SU-DHL-6 (cell line): Measurements from ENCODE around the gene HOXC10.

Source experiments
- H2AFZ ChIP-seq: fragments of 200-600 bp; sonication (generic); 2 replicates; pipeline ENCODE4 v1.6.1; 2014; ENCODE audit warnings: low read depth, mild to moderate bottlenecking, moderate library complexity, mixed read lengths, antibody characterized with exemption, low read length; ENCODE audit not compliant: severe bottlenecking
- H3F3A ChIP-seq: fragments of 200-600 bp; shearing (Covaris generic); 2 replicates; pipeline ENCODE4 v1.6.0; 2016; ENCODE audit warnings: antibody characterized with exemption, mild to moderate bottlenecking; ENCODE audit not compliant: insufficient read depth
- H3K27ac ChIP-seq: fragments of 200-600 bp; sonication (generic); 2 replicates; pipeline ENCODE4 v1.5.1; 2016; ENCODE audit warnings: low read depth, mild to moderate bottlenecking, low read length, moderate library complexity, mixed read lengths
- H3K27me3 ChIP-seq: fragments of 200-600 bp; sonication (generic), shearing (Covaris generic); 2 replicates; pipeline ENCODE4 v1.6.0; 2014; ENCODE audit warnings: mild to moderate bottlenecking, low read length
- H3K36me3 ChIP-seq: fragments of 200-600 bp; sonication (generic); 2 replicates; pipeline ENCODE4 v1.6.1; 2014; ENCODE audit warnings: mild to moderate bottlenecking, low read length, mixed read lengths
- H3K4me2 ChIP-seq: fragments of 300-600, 200-600 bp; shearing (Covaris generic), sonication (generic); 2 replicates; pipeline ENCODE4 v1.6.0; 2014; ENCODE audit warnings: low read length, low read depth, mild to moderate bottlenecking; ENCODE audit not compliant: poor library complexity, severe bottlenecking
- H3K4me3 ChIP-seq: fragments of 200-600 bp; sonication (generic); 2 replicates; pipeline ENCODE4 v1.5.1; 2014; ENCODE audit warnings: antibody characterized with exemption, low read length, mild to moderate bottlenecking, mixed read lengths; ENCODE audit not compliant: insufficient read depth, poor library complexity, severe bottlenecking
- H3K79me2 ChIP-seq: fragments of 200-600 bp; sonication (generic); 2 replicates; pipeline ENCODE4 v1.6.1; 2014; ENCODE audit warnings: mild to moderate bottlenecking, low read length, moderate library complexity; ENCODE audit not compliant: insufficient read depth
- H3K9ac ChIP-seq: fragments of 200-600 bp; sonication (generic); 2 replicates; pipeline ENCODE4 v1.7.0; 2014; ENCODE audit warnings: mild to moderate bottlenecking, low read length
- H3K9me2 ChIP-seq: fragments of 200-600 bp; sonication (generic); replicated peaks from 2 replicates; pipeline ENCODE4 v1.6.1; 2014; ENCODE audit warnings: low read length; ENCODE audit not compliant: insufficient read depth
- H3K9me3 ChIP-seq: fragments of 200-600 bp; sonication (generic); 2 replicates; pipeline ENCODE4 v1.6.1; 2014; ENCODE audit warnings: low read length, mixed read lengths; ENCODE audit not compliant: insufficient read depth
- H4K20me1 ChIP-seq: fragments of 200-600 bp; sonication (generic); 2 replicates; pipeline ENCODE4 v1.6.1; 2014; ENCODE audit warnings: low read depth, mild to moderate bottlenecking, antibody characterized with exemption, low read length, moderate library complexity, mixed read lengths
- EZH2phosphoT487 ChIP-seq: fragments of 200-600 bp; sonication (generic), shearing (Covaris generic); conservative IDR thresholded peaks from 2 replicates; pipeline ENCODE4 v1.6.1; 2018; ENCODE audit warnings: mild to moderate bottlenecking, antibody characterized with exemption, low read length, moderate library complexity, mixed read lengths
- TF ChIP-seq, protein P1 (sequence below): fragments of 200-600 bp; sonication (generic); IDR thresholded peaks from one replicate; pipeline ENCODE4 v1.5.1; 2017; ENCODE audit warnings: antibody characterized with exemption, mild to moderate bottlenecking, low read length, moderate library complexity; ENCODE audit not compliant: insufficient read depth, poor library complexity, severe bottlenecking

HOXC10 gene

DNA sequence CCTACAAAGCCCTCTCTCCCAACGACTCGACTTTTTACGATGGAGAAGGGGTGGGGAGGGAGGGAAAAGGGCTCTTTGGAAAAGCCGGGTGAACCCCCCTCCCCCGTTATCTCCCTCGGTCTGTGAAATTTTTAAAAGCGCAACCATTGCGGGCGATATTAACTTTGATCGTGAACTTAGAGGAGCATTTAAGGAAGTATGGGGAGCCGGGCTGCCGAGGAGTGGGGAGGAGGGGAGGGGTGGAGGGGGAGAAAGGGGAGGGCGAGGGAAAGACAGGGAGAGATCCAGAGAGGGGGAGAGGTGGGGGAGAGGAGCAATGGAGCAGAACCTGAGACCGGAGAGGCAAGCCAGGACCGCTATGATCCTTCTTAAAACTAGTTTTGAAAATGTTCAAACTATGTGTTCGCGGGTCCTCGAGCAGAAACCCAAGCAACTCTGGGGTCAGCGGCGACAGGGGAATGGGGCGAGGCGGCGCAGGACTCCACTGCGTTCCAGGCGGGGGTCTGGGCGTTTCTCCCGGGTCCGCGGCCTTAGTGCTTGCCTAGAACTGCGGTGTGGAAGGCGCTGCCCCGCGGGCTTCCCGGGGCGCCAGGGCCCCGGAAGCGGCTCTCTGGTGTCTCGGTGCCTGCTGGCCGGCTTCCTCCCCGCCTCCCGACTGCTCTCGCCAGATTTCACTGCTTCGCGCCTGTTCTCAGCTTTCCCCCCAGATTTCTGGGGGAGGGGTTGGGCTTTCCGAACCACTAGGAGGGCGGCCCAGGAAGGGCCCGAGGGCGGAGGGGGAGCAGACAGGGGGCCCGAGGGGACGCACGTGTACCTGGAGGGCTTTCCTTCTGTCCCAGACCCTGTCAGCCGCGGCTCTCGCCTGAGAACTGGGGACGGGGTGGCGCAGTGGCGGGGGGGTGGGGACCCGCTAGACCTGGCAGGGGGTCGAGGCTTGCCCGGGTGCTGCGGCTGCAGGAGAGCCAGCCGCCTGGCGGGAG, 10.6 kb upstream of the HOXC10 start, which contains the start of gene HOTAIR:
TSS of gene HOTAIR (minus strand) at position 871 of the 980 bp plus-strand sequence.
- H2AFZ ChIP-seq = no peak within 1 kb of the TSS
- no peak for TF ChIP-seq EZH2phosphoT487
- TF ChIP-seq, protein P1, sequence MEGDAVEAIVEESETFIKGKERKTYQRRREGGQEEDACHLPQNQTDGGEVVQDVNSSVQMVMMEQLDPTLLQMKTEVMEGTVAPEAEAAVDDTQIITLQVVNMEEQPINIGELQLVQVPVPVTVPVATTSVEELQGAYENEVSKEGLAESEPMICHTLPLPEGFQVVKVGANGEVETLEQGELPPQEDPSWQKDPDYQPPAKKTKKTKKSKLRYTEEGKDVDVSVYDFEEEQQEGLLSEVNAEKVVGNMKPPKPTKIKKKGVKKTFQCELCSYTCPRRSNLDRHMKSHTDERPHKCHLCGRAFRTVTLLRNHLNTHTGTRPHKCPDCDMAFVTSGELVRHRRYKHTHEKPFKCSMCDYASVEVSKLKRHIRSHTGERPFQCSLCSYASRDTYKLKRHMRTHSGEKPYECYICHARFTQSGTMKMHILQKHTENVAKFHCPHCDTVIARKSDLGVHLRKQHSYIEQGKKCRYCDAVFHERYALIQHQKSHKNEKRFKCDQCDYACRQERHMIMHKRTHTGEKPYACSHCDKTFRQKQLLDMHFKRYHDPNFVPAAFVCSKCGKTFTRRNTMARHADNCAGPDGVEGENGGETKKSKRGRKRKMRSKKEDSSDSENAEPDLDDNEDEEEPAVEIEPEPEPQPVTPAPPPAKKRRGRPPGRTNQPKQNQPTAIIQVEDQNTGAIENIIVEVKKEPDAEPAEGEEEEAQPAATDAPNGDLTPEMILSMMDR = no peak
- no peaks in the 10 kb centered on the region for H4K20me1 ChIP-seq
- no peaks in the 10 kb centered on the region for H3K79me2 ChIP-seq
- H3K4me2 ChIP-seq = no peak within 1 kb of the TSS
- no peak within 1 kb of the TSS for H3K27ac ChIP-seq
- H3K9ac ChIP-seq = no peak within 1 kb of the TSS
- no peak within 1 kb of the TSS for H3K4me3 ChIP-seq
- H3K9me2 ChIP-seq = no peaks in the 10 kb centered on the region
- no peaks in the 10 kb centered on the region for H3F3A ChIP-seq
- H3K9me3 ChIP-seq = no peaks in the 10 kb centered on the region
- no peaks in the 10 kb centered on the region for H3K36me3 ChIP-seq
- H3K27me3 ChIP-seq = no peaks in the 10 kb centered on the region

GRCh38 chr12:53975064-53975471, 9.9 kb upstream of the HOXC10 start:
- H4K20me1 ChIP-seq = no peaks in the 10 kb centered on the region
- H3K27ac ChIP-seq = no peak overlapping the region
- H3F3A ChIP-seq = no peaks in the 10 kb centered on the region
- no peak overlapping the region for H3K9ac ChIP-seq
- TF ChIP-seq, protein P1 = no peak
- TF ChIP-seq EZH2phosphoT487 = no peak
- no peaks in the 10 kb centered on the region for H3K27me3 ChIP-seq
- H3K4me3 ChIP-seq = no peak overlapping the region
- no peak overlapping the region for H3K4me2 ChIP-seq
- H3K9me2 ChIP-seq = no peaks in the 10 kb centered on the region
- H2AFZ ChIP-seq = no peak overlapping the region
- H3K79me2 ChIP-seq = no peaks in the 10 kb centered on the region
- H3K36me3 ChIP-seq = no peaks in the 10 kb centered on the region
- H3K9me3 ChIP-seq = no peaks in the 10 kb centered on the region

DNA sequence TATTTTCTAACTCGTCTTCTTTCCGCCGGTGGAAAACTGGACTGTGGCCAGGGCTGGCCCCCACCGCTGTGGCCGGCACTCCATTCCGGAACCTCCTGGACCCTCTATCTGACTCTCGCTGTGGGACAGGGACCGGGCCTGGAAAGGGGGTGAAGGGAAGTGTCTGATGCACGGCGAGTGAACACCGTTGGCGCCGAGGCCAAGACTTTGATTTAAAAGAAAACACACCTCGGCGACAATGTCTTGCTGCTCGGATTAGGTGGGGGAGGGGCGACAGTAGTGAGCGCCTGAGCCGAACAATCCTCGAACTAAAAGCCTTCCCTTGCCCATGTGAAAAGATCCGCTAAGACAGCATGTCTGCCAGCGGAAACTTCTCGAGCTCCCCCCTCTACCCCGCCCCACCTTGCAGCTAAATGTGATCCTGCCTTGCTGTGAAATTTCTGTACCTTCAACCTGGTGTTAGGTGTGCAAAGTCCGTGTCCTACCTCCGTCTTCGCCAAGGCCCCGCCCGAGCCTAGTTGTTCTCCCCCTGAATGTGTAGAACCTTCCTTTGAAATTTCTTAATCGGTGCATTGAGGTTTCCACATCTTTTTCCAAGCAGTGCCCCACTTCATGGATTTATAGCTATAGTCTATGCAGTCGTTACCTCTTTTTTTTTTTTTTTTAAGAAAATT, 9.3 kb upstream of the HOXC10 start:
- Histone ChIP-seq H3K27ac (no peak overlapping the region), H3K9me3 (no peaks in the 10 kb centered on the region), H3K79me2 (no peaks in the 10 kb centered on the region), H3K4me2 (no peak overlapping the region), H3F3A (no peaks in the 10 kb centered on the region), H3K27me3 (no peaks in the 10 kb centered on the region), H2AFZ (no peak overlapping the region), H3K9me2 (no peaks in the 10 kb centered on the region), H3K36me3 (no peaks in the 10 kb centered on the region), H3K9ac (no peak overlapping the region), H4K20me1 (no peaks in the 10 kb centered on the region), H3K4me3 (no peak overlapping the region)
- TF ChIP-seq, protein P1 = no peak
- TF ChIP-seq EZH2phosphoT487 = no peak
